EH (cell line): ENCODE measurements around the gene PLEKHH2.

Experiments
- DNase-seq: peaks from one replicate; pipeline ENCODE4 v3.0.0-alpha.2; 2015; ENCODE audit warnings: low read depth

Gene PLEKHH2

DNA sequence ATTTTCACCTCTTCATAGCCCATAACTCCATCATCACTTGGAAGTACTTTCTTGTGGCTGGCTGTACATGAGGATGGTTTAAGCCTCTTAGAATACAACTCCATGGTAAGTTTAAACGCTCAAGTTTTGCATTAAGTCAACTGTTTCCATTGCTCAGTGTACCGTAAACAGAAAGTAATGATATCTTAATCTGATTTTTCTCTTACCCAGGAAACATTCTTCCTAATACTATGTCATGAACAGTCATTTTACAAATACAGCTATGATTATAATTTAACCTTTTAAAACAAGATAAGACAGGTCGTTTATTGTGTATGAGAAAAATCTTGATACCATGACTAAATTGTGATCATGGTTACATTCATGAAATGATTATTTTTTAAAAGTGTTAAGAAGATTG is 125.2 kb downstream of the PLEKHH2 start:
- DNase-seq, result no peak

DNA sequence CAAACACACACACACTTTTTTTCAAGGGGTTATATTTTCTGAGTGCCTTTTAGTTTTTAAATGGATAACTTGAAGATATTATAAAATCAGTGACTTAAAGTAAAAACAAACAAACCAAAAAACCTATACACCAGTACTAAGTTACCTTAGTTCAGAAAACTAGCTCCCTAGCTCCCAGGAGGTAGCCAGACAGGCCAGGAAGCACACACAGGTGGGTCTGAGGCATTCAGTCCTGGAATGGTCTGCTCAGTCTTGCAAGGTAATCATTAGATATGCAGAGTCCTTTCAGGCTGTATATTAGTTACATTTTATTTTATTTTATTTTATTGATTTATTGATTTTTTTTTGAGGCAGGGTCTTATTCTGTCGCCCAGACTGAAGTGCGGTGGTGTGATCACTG is 126.0 kb downstream of the PLEKHH2 start:
- no peak for DNase-seq

DNA sequence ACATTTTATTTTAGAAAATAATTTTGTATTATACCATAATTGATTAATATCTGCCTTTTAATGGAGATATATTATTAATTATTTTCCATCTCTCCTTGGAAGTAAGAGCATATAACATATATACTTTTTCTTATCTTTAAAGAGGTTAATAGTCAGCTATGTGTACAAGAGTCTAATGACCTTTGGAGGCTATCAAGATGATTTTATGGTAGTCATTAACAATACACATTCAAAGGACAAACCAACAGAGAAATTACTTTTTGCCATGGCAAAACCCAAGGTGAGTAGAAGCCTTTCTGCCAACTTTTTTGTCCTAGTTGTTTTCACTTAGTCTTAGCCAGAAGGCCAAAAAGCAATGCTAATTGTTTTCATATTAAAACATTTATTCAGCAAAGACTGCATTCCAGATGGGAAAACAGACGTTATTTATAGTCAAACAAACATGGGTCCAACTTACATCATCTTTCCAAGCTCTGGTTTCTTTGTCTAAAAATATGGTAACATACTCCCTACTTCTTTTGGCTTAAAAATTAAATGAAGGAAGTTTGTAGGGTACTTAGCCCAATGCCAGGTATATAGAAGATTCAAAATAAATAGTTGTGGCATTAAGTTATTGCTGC is 127.1 kb downstream of the PLEKHH2 start:
- peak; percentile 30 for DNase-seq

DNA sequence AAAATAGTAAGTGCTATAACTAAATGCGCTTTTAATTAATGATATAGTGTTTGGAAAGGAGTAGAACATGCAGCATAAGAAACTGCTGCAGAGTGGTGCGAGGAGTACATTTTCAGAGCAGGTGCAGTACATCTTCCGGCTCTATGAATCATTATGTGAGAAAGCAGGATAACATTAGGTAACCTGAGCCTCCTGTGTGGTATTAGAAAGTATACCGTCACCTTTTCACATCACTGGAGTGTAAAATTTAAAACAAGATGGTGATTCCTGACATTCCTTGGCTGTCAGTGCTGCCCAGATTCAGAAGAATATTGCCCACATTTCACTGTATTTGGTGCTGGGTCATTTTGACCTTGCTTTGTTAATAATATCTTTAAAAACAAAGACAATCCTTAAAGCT is 128.9 kb downstream of the PLEKHH2 start:
- DNase-seq, result no peak

DNA sequence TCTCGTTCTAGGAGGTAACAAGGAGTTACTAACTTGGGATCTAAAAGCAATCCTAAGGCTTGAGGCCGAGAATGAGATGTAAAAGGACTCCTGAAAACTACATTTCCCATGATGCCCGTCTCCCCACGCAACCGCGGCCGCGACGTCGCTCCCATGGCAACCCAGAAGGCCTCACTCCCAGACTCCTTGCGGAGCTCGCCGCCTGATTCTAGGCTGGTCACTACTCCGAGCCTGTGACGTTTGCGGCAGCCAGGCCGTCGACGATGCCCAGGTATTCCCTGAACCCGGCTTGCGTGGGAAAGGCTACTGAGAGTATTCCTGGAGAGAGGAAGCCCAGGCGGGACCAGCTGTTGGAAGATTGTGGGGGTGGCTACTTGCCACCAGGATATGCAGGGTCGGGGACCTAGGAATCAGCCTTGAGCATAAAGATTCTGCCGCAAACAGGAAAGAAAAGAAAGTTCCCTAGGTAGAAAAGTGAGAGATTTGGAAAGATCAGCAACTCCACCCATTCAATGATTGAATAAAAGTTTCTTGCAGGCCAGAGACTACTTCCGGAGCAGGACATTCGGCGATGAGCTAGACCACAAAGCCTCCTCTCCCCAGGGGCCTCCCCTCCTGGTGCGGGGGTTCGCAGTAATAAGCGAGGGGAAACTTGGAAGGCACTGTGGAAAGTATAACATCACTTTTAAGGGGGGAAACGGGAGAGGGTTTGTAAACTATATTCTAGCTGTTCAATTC is 137.0 kb downstream of the PLEKHH2 start, which contains the start of gene DYNC2LI1:
Gene DYNC2LI1, plus strand, starts transcription at position 164 of the 738 bp plus-strand sequence. Its CDS starts 100 bp downstream, at position 264.
- DNase-seq, result peak; percentile 92

DNA sequence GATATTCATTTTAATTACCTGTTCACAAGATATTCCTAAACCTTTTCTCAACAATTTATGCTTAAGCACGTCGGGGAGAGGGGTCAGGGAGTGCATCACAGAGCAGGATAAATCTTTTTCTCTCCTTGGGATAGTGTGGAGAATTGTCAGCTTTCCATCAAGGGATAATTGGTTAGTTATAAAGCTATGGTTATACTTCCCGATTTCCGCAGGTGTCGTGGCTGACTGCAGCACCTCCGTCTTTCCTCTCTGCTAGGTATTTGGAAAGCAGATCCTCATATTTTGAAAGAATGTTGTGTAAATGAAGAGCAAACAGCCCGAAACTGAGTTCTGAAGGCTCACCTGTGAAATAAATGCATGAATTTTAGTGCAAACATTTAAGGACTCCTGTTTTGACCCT is 137.6 kb downstream of the PLEKHH2 start:
- no peak for DNase-seq

DNA sequence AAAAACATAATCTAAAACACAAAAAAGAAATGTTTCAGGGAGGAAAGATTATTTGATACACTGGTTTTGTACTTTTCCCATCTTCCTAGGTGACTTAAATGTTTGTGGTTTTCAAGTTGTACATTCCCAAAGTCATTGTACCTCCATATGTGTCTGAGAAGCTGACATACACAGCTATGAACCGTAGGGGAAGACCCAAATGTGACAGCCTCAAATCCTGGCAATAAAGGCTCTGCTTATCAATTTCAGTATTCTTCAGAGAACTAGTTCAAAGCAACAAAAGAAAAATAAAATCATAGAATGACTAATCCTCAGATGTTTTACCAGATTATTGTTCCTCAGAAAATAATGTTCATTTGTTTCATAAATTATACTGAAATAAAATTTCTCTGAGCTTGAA is 139.3 kb downstream of the PLEKHH2 start:
- no peak for DNase-seq

DNA sequence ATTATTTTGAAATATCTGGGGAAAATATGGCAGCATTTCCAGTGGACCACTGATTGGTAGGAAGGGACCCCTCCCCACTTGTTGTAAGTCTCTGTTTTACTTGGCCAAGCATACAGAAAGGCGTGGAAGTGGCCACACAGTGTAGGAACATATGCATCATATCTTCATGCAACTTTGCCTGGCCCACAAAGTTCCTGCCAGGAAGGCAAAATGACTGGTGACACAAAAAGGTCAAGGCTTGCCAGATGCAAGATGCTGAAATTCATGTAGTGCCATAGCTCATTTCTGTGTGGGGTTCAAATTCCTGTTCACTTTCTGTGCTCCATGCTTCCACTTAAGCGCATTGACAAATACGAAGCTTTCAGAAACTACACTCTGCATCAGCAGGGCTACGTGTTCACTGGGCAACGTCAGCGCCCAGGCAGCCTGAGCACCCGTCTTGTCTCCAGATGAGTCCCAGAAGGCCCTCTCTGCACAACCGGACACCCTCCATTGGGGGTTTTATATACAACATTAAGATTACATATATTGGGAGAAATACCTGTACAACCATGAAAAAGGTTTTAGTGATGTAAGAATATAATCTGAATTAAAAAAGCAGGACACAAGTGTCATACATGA is 140.4 kb downstream of the PLEKHH2 start:
- DNase-seq, result no peak

DNA sequence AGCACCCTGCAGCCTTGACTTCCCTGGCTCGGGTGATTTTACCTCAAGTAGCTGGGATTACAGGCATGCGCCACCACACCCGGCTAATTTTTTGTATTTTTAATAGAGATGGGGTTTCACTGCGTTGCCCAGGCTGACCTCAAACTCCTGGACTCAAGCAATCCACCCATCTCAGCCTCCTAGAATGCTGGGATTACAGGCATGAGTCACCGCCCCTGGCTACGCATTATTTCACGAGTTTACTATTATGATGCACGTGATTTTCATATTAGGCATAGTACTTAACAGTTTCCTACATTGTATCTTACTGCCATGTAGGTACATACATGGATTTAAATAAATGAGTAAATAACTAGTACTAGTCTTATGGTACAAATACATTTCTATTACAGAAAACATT is 141.2 kb downstream of the PLEKHH2 start:
- DNase-seq, result no peak

DNA sequence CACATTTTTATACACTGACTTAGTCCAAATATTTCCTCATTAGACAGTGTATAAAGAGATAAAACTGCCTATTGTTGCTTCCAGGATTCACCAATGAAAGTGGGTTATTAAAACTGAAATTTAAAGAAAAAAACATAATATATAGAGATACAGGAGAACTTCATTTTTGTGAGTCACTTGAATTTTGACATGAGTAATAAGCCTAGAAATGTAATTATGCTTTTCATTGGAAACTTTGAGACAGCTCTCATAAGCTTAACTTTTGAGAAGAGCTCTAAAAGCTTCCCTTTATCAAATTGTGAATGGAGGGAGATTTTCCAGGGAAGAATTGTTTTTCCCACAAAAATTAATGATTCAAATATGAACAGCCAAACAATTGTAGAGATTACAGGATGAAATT is 150.8 kb downstream of the PLEKHH2 start:
- DNase-seq, result no peak

DNA sequence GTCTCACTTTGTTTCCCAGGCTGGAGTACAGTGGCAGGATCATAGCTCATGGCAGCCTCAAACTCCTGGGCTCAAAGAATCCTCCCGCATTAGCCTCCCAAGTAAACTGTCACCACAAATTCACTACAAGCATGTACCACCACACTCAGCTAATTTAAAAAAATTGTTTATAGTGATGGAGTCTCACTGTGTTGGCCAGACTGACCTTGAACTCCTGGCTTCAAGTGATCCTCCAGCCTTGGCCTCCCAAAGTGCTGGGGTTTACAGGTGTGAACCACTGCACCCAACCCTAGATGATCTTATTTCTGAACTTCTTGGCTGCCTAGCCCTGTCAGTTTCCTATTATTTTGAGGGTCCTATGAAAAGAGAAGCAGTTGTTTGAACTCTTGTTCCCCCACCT is 151.6 kb downstream of the PLEKHH2 start:
- no peak for DNase-seq

DNA sequence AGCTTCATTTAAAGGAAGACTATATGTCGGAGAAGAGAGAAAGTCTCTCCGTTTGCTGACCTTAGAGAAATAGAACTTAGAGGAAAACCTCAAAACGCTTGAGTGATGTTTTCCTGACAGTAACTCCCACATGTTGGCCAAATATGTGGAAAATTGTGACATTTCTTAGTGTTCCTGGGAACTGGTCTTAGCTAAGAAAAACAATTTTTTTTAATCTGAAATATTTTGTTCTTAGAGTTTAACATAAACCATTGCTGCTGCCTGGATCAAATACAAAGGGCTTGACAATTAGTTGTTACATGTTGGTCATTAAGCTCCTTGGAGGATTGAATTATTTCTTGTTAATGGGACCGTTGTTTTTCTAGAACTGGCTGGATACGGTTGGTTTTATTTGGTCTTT is 153.1 kb downstream of the PLEKHH2 start:
- DNase-seq, result peak; percentile 4

DNA sequence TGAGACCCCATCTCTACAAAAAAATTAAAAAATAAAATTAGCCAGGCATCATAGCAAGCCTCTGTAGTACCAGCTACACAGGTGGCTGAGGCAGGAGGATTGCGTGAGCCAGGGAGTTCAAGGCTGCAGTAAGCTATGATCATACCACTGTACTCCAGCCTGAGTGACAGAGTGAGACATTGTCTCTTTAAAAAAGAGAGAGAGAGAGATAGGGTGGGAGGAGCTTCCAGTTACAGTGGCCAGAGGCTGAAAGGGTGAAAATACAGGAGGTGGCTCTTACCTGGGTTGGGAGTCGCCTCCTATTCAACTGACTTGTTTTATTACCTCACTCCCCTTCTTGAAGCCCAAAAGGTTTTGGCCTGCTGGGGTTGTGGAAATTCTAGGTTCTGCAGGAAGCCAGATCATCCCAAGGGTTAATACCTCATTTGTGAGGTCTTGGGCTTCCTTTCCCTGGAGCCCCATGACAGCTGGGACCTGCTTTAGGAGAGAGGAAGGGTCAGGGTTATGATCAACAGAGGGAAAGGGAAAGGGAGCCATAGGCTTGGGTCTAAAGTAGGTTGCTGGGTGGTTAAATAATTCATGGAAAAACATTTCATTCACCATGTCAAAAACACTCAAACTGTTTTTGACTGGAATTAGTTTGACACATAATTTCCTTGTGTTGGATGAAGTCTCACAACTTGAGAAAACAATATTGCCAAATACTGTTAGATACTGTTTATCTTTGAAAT is 154.1 kb downstream of the PLEKHH2 start:
- no peak for DNase-seq

DNA sequence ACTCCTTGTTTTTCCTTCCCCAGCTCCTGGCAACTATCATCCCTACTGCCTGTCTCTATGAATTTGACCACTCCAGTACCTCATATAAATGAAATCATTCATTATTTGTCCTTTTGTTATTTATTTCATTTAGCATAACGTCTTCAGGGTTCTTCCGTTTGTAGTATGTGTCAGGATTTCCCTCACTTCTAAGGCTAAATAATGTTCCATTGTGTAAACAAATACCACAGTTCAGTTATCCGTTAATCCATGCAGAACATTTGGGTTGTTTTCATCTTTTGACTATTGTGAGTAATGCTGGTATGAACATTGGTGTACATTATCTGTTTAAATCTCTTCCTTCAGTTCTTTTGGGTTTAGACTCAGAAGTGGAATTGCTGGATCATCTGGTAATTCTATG is 155.6 kb downstream of the PLEKHH2 start:
- no peak for DNase-seq

DNA sequence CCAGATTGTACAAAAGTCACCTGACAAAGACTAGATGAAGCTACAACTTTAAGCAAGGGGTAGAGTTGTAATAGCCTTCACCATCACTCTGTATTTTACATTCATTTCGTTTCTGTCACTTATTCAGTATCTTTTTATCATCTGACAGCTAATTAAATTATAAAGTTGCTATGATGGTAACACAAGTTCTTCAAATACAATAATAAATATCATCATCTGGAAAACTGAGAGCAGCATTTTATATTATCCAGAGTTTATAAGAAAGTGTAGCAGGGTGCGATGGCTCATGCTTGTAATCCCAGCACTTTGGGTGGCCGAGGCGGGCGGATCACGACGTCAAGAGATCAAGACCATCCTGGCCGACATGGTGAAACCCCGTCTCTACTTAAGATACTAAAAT is 157.9 kb downstream of the PLEKHH2 start:
- DNase-seq, result no peak

DNA sequence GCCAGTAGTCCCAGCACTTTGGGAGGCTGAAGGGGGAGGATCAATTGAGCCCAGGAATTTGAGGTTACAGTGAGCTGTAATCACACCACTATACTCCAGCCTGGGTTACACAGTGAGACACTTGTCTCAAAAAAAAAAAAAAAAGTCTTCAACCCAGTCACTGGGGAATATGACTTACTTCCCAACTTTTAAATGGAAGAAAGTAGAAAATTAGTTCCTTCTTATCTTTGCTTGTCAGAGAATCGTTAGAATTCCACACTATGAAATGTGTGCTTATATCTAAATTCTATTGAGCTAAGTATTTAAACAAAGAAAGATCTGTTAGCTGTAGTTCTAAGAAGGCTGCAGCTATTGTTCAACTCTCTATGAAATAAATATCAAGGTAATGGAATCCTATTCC is 159.1 kb downstream of the PLEKHH2 start:
- DNase-seq, result no peak

DNA sequence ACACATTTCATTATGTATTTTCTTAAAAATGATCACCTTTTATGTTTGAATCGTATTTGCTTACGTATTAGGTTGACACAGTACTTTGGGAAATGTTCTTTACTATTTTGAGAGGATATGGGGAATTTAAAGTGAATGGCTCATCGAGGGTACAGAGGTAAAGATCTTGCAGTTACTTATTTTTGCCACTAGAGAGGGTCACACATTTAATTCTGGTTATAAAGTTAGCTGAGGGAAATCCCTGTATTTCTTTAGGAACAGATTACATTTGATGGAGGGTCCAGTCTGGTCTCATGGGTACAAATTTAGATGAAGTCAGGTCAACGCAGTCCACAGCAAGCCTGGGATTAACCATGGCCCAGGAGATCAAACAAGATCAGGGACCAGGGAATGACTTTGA is 161.2 kb downstream of the PLEKHH2 start:
- DNase-seq, result no peak

DNA sequence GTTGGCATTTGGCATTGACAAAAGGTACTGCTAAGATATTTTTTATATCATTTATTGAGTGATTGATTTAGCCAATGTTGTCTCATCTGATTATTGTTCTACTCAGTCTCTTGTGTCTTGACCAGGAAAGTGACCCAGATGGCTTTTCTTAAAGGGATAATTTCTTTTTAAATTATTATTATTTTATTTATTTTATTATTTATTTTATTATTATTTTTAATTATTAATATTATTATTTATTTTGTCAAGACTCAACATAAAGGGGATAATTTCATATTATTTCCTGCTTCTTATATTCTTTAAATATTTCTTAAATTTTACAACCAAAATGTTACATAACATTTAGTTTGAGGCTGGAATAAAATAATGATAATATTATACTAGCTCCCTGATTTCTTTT is 163.8 kb downstream of the PLEKHH2 start:
- no peak for DNase-seq

DNA sequence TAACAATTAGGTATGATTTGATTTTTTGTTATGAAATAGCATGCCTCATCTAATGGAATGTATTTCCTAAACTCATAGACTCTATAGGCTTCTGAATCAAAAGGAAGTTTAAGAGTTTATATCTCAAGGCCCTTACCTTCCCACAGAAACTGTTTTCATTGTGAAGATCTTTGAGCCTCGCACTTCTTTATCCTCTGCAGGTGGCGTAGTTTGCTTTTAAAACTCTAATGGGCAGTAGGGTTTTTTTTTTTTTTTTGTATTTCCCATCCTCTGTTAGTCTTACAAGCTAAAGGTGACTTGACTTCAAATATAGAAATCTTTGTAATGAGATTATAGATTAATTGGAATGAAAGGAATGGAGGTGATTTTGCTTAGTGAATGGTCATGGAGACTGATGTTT is 165.1 kb downstream of the PLEKHH2 start:
- DNase-seq, result no peak

DNA sequence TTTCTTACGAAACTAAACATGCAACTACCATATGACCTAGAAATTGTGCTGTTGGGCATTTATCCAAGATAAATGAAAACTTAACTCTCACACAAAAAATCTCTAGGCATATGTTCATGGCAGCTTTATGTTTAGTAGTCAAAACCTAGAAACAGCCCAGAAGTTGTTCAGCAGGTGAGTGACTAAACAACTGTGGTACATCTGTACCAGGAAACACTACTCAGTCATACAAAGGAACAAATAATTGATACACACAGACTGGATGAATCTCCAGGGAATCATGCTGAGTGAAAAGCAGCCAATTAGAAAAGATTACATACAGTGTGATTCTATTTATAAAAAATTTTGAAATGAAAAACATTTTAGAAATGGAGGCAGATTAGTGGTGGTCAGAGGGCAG is 166.1 kb downstream of the PLEKHH2 start:
- DNase-seq, result no peak

DNA sequence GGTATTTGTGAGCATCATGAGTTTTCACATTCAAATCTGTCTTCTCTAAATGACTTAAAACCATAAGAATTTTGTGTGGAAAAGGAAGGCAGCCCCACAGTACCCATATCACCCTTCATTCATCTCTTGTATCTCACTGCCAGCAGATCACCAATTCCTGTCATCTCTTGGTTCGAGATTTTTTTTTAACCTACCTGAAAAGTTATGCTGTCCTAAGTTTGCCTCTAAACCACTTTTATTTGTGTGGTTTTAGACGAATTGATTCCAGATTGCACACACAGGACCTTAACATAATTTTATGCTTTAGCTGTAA is 169.6 kb downstream of the PLEKHH2 start:
- no peak for DNase-seq

DNA sequence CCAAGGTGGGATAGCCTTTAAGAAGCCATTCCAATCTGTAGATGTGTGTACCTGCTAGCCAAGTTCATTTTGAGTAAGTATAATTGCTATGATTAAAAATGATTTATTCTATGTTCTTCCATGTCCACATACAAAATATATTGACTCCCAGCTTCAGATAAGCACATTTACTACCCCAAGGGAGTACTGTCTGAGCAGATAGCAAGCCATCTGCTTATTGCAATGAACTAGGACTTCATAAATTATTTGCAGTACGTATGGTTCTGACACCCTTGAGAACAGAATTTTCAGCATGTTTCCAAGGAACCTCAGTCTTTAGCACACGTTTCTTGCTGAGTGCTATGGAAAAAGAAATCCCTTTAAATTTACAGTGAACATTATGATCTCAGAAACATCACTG is 173.4 kb downstream of the PLEKHH2 start:
- no peak for DNase-seq

DNA sequence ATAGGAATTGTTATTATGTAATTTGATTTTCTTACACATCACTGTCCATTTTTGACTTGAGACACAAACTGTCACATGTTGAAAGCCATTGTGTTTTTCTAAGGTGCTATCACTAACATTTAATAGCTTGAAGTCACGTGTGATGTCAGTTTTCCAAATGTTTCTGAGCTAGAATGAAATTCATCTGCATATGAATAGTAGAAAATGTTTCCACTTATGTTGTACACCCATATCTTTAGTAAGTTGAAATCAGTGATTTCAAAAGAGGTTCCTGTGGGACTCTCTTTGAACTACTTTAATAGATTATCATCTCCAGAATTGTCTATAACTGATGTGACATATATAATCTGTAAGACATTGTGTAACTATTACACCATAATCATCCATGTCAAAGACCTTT is 173.8 kb downstream of the PLEKHH2 start:
- no peak for DNase-seq
